HG02884 (cell line): Measurements from ENCODE around the gene HIKESHI.

Experiments
- ATAC-seq: cut with Tn5 transposase; IDR thresholded peaks from one replicate; pipeline ENCODE4 v1.9.1; 2021; ENCODE audit warnings: mild to moderate bottlenecking, moderate library complexity; ENCODE audit not compliant: unreplicated experiment

Gene HIKESHI

GRCh38 chr11:86374069-86374468 is 72.0 kb downstream of the HIKESHI start:
- ATAC-seq = no peak

DNA sequence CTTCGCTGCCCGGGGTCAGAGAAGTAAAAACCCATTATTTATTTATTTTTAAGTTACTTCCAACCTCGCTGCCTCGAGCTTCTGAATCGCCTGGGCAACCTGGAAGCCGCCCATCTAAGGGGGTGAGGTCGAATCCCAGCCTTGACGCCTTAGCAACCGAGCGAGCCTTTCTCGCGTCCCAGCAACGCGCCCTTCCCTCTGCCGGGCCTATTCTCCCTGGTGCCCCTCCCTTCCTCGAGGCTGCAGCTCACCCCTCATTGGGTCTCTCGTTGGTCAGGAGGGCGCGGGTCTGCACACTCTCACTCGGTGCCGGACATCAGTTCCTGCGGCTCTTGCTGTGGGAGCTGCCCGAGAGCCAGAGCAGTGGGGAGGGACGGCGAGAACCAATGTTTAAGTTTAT is 72.5 kb downstream of the HIKESHI start, which contains the start of gene CCDC81:
Gene CCDC81 (plus strand): TSS at position 302 of the 400 bp plus-strand sequence. CDS start 277 bp downstream, outside the sequence.
- no peak for ATAC-seq

GRCh38 chr11:86377972-86378371 is 75.9 kb downstream of the HIKESHI start:
- no peak for ATAC-seq

DNA sequence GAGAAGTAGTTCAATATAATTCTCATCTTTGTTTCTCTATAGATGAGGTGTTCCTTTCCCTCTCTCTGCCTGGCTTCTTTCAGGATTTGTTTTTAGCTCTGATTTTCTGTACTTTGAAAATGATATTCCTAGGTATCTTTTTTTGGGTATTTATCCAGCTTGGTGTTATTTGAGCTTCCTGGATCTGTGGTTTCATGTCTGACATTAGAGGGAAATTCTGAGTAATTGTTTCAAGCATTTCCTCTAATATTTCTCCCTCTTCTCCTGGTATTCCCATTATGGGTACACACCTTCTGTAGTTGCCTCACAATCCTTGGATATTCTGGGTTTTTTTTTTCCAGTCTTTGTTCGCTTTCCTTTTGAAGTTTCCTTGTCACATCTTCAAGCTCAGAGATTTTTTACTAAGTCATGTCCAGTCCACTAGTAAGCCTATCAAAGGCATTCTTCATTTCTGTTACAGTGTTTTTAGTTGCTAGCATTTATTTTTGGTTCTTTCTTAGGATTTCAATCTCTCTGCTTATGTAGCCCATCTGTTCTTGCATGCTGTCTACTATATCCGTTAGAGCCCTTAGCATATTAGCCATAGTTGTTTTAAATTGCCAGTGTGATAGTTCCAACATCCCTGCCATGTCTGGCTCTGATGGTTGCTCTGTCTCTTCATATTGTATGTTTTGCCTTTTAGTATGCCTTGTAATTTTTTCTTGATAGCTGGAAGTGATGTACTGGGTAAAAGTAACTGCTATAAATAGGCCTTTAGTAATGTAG is 78.4 kb downstream of the HIKESHI start:
- ATAC-seq = no peak

DNA sequence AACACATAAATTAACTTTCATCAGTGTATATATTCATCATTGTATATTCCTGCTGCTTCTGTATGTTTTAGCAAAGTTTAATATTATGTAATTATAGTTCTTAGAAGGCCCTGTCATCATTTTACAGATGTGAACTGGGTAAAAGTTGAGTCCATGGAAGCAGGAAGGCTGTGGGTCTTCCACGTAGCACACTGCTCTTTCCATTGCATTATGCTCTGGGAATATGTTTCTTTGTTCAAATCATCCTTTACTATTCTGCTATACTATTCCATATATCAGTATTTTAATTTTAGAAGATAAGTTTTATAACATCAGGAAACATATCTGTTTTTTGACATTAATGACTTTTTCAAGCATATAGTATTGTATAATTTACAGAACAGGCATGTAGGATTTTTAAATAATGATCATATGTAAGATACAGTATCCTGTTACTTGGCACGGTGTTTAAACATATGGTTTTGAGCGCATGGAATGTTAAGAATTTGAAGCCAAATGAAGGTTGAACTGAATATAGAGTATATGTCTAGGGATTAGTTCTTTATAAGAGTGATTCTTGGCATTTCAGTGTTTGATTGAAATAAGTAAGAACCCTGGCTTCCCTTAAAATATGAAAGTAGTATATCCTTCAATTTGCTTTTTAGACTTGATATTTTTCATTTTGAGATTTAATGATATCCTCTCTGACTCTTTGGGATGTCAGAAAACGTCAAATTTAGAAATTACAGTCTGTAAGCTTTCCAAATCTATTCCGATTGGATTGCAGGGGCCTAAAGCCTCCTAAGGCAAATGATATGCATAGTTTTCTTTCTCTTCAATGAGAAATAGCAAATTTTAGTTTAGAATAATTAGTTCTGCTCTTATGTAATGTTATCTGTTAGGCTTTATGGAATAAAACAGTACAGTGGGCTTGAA is 81.3 kb downstream of the HIKESHI start:
- no peak for ATAC-seq

GRCh38 chr11:86386283-86386682 is 84.2 kb downstream of the HIKESHI start:
- ATAC-seq = no peak

GRCh38 chr11:86386746-86387145 is 84.7 kb downstream of the HIKESHI start:
- ATAC-seq = no peak

DNA sequence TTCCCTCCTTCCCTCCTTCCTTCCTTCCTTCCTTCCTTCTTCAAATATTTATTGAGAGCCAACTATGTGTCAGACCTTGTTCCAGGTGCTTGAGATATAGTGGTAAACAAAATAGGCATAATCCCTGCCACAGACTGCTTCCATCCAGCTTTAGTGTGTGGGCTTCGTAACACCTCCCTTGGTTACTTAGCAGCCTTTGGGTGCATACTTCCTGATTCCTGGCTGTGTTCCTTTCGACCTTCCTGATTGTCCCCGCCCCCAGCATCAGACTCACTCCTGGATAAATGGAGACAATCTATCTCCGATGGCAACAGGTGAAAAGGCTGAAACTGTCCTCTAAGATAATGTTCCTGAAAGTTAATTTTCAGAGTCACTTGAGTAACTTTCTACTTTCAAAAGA is 86.2 kb downstream of the HIKESHI start:
- ATAC-seq = no peak

DNA sequence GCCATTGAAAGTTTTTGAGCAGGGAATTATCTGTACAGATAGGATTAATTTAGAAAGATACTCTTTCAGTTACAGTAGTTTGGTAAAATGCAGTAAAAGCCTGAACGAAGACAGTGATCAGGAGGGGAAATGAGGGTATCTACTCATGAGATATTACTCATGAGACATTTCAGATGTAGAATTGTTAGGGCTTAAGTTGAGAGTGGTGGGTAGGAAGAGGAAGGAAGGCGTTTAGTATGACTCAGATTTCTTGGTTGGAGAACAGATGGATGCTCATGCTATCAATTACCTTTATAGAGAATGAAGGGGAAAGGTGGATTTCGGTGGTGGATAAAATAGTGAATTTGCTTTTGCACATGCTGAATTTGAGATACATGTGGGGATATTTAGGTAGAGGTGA is 88.4 kb downstream of the HIKESHI start:
- no peak for ATAC-seq

GRCh38 chr11:86395061-86395551 is 93.1 kb downstream of the HIKESHI start:
- no peak for ATAC-seq
